GM23338 (cell line): Measurements from ENCODE around the gene PTPRE. TPM values are rescaled to one million over a fixed set of nuclear protein-coding genes. Genes with fewer than 3 reads are reported as not detected.

Experiments used
- ATAC-seq: fragments of 200-7000 bp; cut with Tn5 transposase; 3 replicates; pipeline ENCODE4 v1.9.1; 2020
- DNase-seq: peaks from one replicate; pipeline ENCODE4 v3.0.0-alpha.2; 2015; ENCODE audit warnings: low spot score
- H2AFZ ChIP-seq: fragments of 200-600 bp; sonication (generic); 2 replicates; pipeline ENCODE4 v1.8.0; 2016; ENCODE audit warnings: antibody characterized with exemption, mild to moderate bottlenecking, moderate library complexity
- H3F3A ChIP-seq: fragments of 200-600 bp; sonication (generic); replicated peaks from 2 replicates; pipeline ENCODE4 v1.8.0; 2017; ENCODE audit warnings: antibody characterized with exemption, mixed run types, low read depth
- H3K27ac ChIP-seq: fragments of 200-600 bp; sonication (generic); 2 replicates; pipeline ENCODE4 v1.6.1; 2016; ENCODE audit warnings: low read depth
- H3K27me3 ChIP-seq: fragments of 200-600 bp; sonication (generic); 2 replicates; pipeline ENCODE4 v1.8.0; 2016; ENCODE audit warnings: mild to moderate bottlenecking, mixed run types, moderate library complexity; ENCODE audit not compliant: insufficient read depth
- H3K36me3 ChIP-seq: fragments of 200-600 bp; sonication (generic); 2 replicates; pipeline ENCODE4 v1.8.0; 2016; ENCODE audit warnings: mild to moderate bottlenecking; ENCODE audit not compliant: insufficient read depth
- H3K4me1 ChIP-seq: fragments of 200-600 bp; sonication (generic); 2 replicates; pipeline ENCODE4 v1.8.0; 2016; ENCODE audit warnings: mild to moderate bottlenecking, moderate library complexity; ENCODE audit not compliant: insufficient read depth
- H3K4me2 ChIP-seq: fragments of 200-600 bp; sonication (generic); 2 replicates; pipeline ENCODE4 v1.7.1; 2017; ENCODE audit warnings: mixed run types
- H3K4me3 ChIP-seq: fragments of 200-600 bp; sonication (generic); 2 replicates; pipeline ENCODE4 v1.6.1; 2016; ENCODE audit warnings: mixed run types
- H3K79me2 ChIP-seq: fragments of 200-600 bp; sonication (generic); replicated peaks from 2 replicates; pipeline ENCODE4 v1.8.0; 2017; ENCODE audit warnings: mild to moderate bottlenecking; ENCODE audit not compliant: insufficient read depth
- H3K9me2 ChIP-seq: fragments of 200-600 bp; sonication (generic); 2 replicates; pipeline ENCODE4 v1.8.0; 2017; ENCODE audit not compliant: insufficient read depth
- H4K20me1 ChIP-seq: fragments of 200-600 bp; sonication (generic); replicated peaks from 2 replicates; pipeline ENCODE4 v1.8.0; 2017; ENCODE audit warnings: mild to moderate bottlenecking; ENCODE audit not compliant: insufficient read depth
- H3K27ac Mint-ChIP-seq: 2 replicates; pipeline ENCODE4 v1.8.0; 2020; ENCODE audit warnings: inconsistent platforms, mild to moderate bottlenecking, moderate library complexity, mixed read lengths
- H3K27me3 Mint-ChIP-seq: 3 replicates; pipeline ENCODE4 v1.8.0; 2022; ENCODE audit warnings: low read depth, mild to moderate bottlenecking, moderate library complexity, mixed read lengths, inconsistent platforms; ENCODE audit not compliant: insufficient read depth, poor library complexity
- H3K36me3 Mint-ChIP-seq: 3 replicates; pipeline ENCODE4 v1.8.0; 2021; ENCODE audit warnings: low read depth, mild to moderate bottlenecking, inconsistent platforms, moderate library complexity, mixed read lengths
- H3K4me1 Mint-ChIP-seq: 3 replicates; pipeline ENCODE4 v1.8.0; 2020; ENCODE audit warnings: mild to moderate bottlenecking, inconsistent platforms, mixed read lengths
- H3K4me3 Mint-ChIP-seq: 3 replicates; pipeline ENCODE4 v1.8.0; 2021; ENCODE audit warnings: moderate library complexity, mild to moderate bottlenecking, inconsistent platforms, mixed read lengths
- H3K9me3 Mint-ChIP-seq: 3 replicates; pipeline ENCODE4 v1.8.0; 2020; ENCODE audit warnings: moderate library complexity, mild to moderate bottlenecking, inconsistent platforms, mixed read lengths
- CREB1 ChIP-seq: fragments of 250-450 bp; sonication (Bioruptor Pico); IDR thresholded peaks from 2 replicates; pipeline ENCODE4 v1.5.0; 2020; ENCODE audit warnings: low read depth, mild to moderate bottlenecking, moderate library complexity
- CTCF ChIP-seq, 2 experiments: fragments of 200-600 bp in 1 of 2; sonication (generic) in 1 of 2; conservative IDR thresholded peaks; 2 replicates each; pipeline versions ENCODE4 v1.5.1 to v1.6.1; 2016 to 2017; ENCODE audit warnings: antibody characterized with exemption in 2 of 2, low read depth in 2 of 2, mild to moderate bottlenecking in 2 of 2, moderate library complexity in 1 of 2
- ETS1 ChIP-seq: IDR thresholded peaks from 2 replicates; pipeline ENCODE4 v1.6.1; 2016; ENCODE audit warnings: antibody characterized with exemption
- EZH2 ChIP-seq: fragments of 200-600 bp; sonication (generic); IDR thresholded peaks from one replicate; pipeline ENCODE4 v1.8.0; 2017; ENCODE audit warnings: antibody characterized with exemption, mild to moderate bottlenecking, low read depth; ENCODE audit not compliant: unreplicated experiment
- EZH2phosphoT487 ChIP-seq: fragments of 200-600 bp; sonication (generic); IDR thresholded peaks from one replicate; pipeline ENCODE4 v1.8.1; 2018; ENCODE audit warnings: antibody characterized with exemption; ENCODE audit not compliant: unreplicated experiment
- JUNB ChIP-seq: IDR thresholded peaks from one replicate; pipeline ENCODE4 v1.6.1; 2016; ENCODE audit warnings: antibody characterized with exemption; ENCODE audit not compliant: unreplicated experiment
- NANOG ChIP-seq: IDR thresholded peaks from 2 replicates; pipeline ENCODE4 v1.6.1; 2016; ENCODE audit warnings: antibody characterized with exemption, borderline replicate concordance
- POLR2AphosphoS5 ChIP-seq: IDR thresholded peaks from 2 replicates; pipeline ENCODE4 v1.6.1; 2016; ENCODE audit warnings: antibody characterized with exemption, low read depth
- REST ChIP-seq: IDR thresholded peaks from one replicate; pipeline ENCODE4 v1.6.1; 2018; ENCODE audit warnings: antibody characterized with exemption; ENCODE audit not compliant: unreplicated experiment
- STAT1 ChIP-seq: IDR thresholded peaks from one replicate; pipeline ENCODE4 v1.6.1; 2016; ENCODE audit warnings: antibody characterized with exemption; ENCODE audit not compliant: unreplicated experiment
- ZNF114 ChIP-seq: fragments of 250-450 bp; sonication (Bioruptor Pico); IDR thresholded peaks from 2 replicates; pipeline ENCODE4 v1.5.0; 2020; ENCODE audit warnings: mild to moderate bottlenecking, moderate library complexity
- ZNF331 ChIP-seq: fragments of 250-450 bp; sonication (Bioruptor Pico); IDR thresholded peaks from 2 replicates; pipeline ENCODE4 v1.5.0; 2020; ENCODE audit warnings: low read depth, mild to moderate bottlenecking, moderate library complexity
- ZNF462 ChIP-seq: fragments of 250-450 bp; sonication (Bioruptor Pico); IDR thresholded peaks from 2 replicates; pipeline ENCODE4 v1.5.0; 2020; ENCODE audit warnings: mild to moderate bottlenecking, moderate library complexity
- polyA plus RNA-seq: library from polyadenylated mRNA; unstranded; fragments of >200 nt; fragmentation: Nextera tagmentation; extraction: Ambion mirVana; gene quantifications from 2 replicates; pipeline ENCODE4 v1.2.1, GENCODE V29; 2016
- total RNA-seq: library from RNA; depleted of rRNA; stranded (reverse); fragments of >200 nt; shearing (Covaris generic); gene quantifications from 2 replicates; pipeline ENCODE4 v1.2.3, GENCODE V29; 2014

PTPRE gene
- total and polyA plus RNA-seq, 2 experiments from 2014 or later: 0.34 to 0.42 TPM

- no peaks in the 10 kb centered on the region for H3K79me2 ChIP-seq
- no peaks in the 10 kb centered on the region for H3F3A ChIP-seq
- peaks cover 35% of the 10 kb centered on the region for H3K36me3 Mint-ChIP-seq
These were observed 195.8 kb downstream of the PTPRE start for GRCh38 chr10:128102480-128103228.

More at GRCh38 chr10:128102480-128103228, 195.8 kb downstream of the PTPRE start:
- no peak overlapping the region for H3K27ac ChIP-seq
- ATAC-seq: no peak
- H3K9me2 ChIP-seq: no peaks in the 10 kb centered on the region
- H3K4me2 ChIP-seq: no peak overlapping the region
- Mint-ChIP-seq H3K9me3 (no peaks in the 10 kb centered on the region), H3K4me3 (no peak overlapping the region), H3K4me1 (no peaks in the 10 kb centered on the region), H3K27ac (no peak overlapping the region), H3K27me3 (peaks cover 1% of the 10 kb centered on the region)
- peaks cover 6% of the 10 kb centered on the region for H4K20me1 ChIP-seq
- H3K36me3 ChIP-seq: peaks cover 46% of the 10 kb centered on the region
- H3K27me3 ChIP-seq: no peaks in the 10 kb centered on the region
- H2AFZ ChIP-seq: no peak overlapping the region
- no peaks in the 10 kb centered on the region for H3K4me1 ChIP-seq
- H3K4me3 ChIP-seq: no peak overlapping the region
- DNase-seq: no peak
- TF ChIP-seq POLR2AphosphoS5: no peak
- no peak for TF ChIP-seq ZNF331 (CRISPR knock-in tag)
- no peak for TF ChIP-seq ZNF114 (CRISPR knock-in tag)
- TF ChIP-seq JUNB: no peak
- no peak for TF ChIP-seq STAT1
- no peak for TF ChIP-seq REST
- TF ChIP-seq ZNF462 (CRISPR knock-in tag): no peak
- TF ChIP-seq NANOG: no peak
- no peak for TF ChIP-seq ETS1
- no peak for TF ChIP-seq CREB1
- no peak for TF ChIP-seq CTCF (conservative IDR thresholded peaks at IDR 0.05; ENCODE audit: low read depth in 2 of 2)
- no peak for TF ChIP-seq EZH2
- TF ChIP-seq EZH2phosphoT487: no peak
